HS-27A (cell line): Measurements from ENCODE around the gene KLHL17.

ENCODE experiments used
- DNase-seq: peaks from one replicate; pipeline ENCODE4 v3.0.0-alpha.2; 2012; ENCODE audit warnings: low read depth, missing footprints

KLHL17 gene

DNA sequence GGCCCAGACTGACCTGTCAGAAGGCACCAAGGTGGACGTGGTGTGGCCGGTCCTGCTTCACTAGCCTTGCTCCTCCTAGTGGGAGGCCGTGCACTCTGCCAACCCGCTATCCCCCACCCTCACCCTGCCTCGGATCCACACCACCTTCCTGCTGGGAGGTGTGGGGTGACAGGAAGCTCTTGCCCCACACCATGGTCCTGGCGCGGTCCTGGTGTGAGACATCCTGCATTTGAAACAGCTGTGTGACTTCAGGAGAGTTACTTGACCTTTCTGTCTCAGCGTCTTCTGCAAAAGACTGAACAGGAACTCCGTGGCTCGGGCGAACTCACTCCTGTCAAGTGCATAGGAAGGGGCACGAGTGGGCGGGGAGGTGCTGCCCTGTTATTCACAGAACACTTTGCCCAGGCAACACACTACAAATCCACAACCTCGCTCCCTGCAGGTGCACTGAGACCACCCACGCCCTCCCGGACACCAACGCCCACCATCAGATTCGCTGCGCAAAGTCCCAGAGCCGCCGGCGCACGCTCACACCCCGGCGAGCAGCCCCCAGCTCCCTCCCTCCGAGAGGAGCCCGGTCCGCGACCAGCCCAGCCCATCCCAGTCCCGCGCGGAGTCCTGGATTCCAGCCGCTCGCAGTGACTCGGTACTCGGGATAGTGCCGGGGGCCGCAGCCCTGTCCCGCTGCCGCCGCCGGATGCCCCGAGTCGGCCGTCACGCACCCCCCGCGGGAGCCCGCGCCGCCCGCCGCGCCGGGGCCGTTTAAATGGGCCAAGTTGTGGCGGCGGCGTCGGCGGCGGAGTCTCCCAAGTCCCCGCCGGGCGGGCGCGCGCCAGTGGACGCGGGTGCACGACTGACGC is 37.0 kb upstream of the KLHL17 start, which contains the start of gene SAMD11:
SAMD11 (plus strand) TSS at position 793 of the 860 bp plus-strand sequence. CDS start 509 bp downstream, outside the sequence.
- no peak for DNase-seq

DNA sequence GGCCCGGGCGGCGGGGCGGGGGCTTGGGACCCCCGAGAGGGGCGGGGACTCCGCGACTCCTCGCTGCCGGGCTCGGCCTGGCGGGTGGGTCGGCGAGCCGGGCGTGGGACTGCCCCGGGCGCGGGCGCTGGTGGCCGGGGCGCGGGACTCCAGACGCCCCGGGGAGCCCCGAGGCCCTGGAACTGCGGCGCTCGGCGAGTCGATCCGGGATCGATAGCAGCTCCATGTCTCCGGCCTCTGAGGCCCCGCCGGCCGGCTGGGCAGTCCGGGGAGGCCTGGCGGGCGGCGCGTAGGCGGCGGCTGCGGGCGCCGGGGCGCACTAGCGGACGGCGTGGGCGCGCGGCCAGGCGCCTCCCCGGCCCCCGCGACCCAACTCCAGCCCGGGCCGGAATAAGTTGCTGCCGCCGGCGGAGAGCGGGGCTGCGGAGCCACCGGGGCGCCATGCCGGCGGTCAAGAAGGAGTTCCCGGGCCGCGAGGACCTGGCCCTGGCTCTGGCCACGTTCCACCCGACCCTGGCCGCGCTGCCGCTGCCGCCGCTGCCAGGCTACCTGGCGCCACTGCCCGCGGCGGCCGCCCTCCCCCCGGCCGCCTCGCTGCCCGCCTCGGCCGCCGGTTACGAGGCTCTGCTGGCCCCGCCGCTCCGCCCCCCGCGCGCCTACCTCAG is 36.3 kb upstream of the KLHL17 start:
- DNase-seq = no peak

DNA sequence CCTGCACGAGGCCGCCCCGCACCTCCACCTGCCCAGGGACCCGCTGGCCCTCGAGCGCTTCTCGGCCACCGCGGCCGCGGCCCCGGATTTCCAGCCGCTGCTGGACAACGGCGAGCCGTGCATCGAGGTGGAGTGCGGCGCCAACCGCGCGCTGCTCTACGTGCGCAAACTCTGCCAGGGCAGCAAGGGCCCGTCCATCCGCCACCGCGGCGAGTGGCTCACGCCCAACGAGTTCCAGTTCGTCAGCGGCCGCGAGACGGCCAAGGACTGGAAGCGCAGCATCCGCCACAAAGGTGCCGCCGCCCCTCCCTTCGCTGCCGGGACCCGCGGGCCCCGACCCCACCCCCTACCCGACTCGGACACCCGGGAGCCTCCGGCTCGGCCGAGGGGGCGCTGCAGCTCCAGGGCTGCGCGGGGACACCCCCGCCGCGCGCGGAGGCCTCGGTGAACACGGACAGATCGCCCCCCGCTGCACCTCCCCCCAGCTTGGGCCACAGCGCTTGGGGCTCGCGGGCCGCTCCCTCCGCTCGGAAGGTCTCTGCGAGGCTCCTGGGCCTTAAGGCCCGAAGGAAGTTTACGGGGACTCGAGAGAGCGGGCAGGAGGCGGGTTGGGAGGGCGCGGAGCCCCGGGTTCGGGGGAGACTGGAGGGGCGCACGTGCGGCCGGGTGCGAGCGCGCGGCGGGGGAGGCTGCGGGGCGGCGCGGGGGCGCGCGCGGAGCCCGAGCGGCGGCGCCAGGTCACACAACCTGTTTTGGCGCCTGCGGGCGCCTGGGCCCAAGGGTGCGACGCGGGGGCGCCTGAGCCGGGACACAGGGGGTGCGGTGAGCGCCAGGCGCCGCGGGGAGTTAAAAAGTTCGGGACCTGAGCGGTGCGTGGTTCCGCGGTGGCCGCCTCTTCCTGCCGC is 35.5 kb upstream of the KLHL17 start:
- DNase-seq = no peak

DNA sequence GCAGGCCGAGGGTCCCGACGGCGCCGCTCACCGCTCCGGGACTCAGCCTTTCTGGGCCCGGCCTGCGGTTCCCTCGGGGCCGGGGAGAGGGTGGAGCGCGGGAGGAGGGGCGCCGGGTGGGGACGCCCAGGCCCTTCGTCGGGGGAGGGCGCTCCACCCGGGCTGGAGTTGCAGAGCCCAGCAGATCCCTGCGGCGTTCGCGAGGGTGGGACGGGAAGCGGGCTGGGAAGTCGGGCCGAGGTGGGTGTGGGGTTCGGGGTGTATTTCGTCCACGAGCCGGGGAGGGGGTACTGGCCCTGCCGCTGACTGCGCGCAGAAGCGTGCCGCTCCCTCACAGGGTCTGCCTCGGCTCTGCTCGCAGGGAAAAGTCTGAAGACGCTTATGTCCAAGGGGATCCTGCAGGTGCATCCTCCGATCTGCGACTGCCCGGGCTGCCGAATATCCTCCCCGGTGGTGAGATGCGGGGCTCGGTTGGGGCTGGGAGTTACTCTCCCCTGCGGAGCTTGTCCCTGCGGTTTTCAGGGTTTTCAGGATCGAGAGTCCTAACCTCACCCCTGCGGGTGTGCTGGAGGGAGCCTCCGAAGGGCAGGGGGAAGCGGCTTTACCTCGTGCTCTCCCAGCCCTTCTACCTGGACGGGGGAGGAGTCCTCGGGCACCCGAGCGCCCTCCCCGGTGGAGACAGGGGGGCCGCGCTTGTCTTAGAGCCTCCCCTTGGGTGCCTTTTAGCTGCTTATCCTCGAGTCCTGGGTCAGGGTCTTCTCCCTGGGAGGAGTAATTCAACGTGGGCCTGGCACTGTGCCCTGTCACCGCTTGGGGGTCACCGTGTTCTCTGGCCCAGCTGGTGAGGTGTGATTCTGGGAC is 34.6 kb upstream of the KLHL17 start:
- DNase-seq = no peak

DNA sequence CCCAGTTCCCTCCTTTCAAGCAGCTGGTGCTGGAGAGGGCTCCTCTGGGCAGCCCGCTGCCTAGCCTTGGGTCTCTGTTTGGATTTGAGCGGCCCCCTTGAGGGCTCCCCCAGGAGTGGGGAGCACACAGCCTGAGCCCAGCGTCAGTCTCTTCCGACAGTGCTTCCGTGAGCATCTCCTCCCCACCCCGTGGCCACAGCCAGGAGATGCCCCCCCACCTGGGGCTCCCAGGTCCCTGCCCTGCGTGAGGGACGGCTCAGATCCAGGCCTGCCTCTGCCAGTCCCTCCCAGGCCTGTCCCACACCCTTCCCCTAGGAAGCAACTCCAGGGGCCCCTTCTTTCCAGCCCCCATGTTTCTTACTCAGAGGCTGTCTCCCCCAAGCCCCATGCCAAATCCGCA is 33.1 kb upstream of the KLHL17 start:
- DNase-seq = no peak

DNA sequence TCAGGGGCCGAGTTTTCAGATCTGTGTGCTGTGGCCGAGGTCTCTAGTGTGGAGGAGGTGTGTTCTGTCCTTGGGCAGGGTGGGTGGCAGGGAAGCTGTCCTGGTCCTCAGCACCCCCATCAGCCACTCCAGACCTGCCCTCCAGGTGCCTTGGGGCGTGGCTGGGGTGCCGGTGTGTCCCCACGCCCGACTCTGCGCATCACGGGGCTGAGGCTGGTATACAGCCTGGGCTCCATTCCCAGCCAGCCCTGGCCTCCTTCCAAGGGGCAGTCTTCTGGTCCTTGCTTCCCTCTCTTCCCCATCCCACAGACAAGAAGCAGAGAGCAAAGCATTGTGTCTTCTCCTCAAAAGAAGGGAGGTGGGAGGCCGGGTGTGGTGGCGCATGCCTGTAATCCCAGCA is 32.6 kb upstream of the KLHL17 start:
- no peak for DNase-seq

DNA sequence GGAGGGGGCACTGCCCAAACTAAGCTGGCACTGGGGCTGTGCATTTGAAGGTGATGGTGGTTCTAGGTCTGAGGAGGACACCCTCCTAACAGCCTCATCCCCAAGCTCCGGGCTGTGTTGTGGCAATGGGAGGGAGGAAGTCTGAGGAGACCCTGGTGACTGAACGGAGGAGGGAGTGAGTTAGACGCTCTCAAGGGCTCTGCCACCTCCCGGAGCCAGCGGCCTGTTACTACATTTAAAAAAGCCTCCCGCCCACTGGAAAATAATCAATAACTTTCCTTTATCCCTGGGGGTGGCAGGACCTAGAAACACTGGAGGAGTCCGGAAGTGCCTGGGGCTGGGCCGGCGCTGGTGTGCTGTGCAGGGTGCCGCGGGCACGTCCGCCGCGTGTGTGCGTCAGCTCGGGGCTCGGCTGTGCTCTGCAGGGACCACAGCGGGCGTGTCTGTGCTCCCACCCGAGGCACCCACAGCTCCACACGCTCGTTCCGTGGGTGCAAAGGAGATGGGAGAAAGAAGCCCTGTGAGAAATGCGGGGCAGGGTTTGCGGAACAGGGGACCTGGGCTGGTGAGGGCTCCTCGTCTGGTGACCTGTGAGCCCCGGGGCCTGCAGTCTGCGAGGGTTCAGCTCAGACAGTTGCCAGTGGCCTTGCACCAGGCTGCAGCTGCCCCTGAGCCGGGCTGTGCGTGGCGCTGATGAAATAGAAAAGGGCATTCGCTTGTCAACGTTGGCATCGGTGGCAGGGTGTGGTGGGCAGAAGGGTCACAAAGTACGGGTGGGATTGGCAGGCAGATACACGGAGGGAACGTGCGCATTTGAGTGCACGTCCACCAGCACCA is 31.3 kb upstream of the KLHL17 start:
- DNase-seq = no peak

DNA sequence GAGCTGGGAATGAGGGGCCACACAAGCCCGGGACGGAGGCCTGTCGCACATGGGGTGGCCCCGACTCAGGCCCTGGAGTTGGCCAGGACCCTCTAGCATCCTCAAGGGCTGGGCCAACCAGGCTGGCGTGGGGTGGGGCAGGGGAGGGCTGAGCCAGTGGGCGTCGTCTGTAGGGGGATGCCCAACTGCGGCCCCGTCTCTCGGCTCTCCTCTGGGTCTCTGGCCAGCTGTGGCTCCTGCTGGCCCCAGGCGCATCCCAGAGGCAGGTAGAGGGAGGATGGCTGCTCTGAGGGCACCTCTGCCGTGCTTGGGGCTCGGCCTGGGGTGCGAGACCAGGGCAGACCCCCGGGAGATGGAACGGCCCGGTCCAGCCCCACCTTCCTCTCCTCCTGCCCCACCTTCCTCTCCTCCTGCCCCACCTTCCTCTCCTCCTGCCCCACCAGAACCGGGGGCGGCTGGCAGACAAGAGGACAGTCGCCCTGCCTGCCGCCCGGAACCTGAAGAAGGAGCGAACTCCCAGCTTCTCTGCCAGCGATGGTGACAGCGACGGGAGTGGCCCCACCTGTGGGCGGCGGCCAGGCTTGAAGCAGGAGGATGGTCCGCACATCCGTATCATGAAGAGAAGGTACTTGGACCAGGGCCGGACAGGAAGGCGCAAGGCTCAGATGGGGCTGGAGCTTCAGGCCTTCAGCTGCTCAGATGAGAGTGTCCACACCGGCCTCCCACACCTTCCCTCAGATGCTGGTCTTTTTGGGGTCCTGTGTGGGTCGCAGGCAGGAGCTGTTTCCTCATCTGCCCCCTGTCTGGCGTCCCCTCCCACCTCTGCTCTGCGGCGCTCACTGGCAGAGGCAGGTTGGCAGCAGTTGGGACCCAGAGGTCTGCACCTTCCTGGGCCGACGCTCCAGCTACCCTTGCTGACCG is 30.4 kb upstream of the KLHL17 start:
- DNase-seq = no peak

DNA sequence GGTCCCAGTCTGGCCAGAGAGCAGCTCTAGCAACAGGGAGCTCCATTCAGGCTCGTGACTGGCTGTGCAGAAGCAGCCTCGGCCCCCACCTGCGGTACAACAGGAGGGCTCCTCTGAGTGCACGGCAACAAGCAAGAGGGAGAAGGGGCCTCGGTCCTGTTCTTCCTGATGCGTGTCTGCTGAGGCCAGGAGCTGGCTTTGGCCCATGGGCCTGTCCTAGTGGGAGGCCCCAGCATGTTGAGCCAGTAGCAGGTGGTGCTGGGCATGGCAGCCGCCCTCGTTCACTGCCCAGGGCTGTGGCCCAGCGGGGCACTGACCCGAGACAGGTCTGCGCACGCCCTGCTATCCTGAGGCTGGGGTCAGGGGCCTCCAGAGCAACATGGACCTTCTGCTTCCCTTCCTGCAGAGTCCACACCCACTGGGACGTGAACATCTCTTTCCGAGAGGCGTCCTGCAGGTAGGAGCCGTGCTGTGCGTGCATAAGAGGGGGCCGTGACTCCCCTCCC is 29.7 kb upstream of the KLHL17 start:
- no peak for DNase-seq

DNA sequence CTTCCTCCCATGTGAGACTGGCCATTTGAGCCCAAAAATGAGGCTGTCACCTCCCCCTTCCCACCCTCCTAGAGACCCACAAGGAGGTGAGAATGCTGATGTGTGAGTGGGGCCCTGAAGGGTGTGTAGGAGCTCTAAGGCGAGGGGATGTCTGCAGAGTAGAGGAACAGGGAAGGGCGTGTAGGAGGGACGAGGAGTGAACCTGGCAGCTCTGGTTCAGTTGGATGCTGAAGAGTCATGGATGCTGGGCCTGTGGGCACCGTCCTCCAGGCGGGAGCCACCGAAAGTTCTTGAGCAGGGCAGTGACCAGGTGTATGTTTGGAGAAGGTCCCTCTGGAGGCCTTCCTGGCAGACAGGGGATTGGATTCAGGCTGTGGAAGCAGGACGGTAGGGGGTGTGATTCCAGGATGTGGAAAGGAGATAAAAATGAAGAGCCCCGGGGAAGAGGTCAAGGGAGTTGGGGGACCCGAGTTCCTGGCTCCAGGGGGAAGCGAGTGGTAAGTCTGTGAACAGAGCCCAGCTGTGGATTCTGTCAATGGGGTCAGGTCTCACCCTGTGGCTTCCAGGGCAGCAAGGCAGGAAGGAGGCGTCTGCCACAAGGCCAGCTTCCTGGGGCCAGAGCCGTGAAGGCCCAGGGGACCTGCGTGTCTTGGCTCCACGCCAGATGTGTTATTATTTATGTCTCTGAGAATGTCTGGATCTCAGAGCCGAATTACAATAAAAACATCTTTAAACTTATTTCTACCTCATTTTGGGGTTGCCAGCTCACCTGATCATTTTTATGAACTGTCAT is 28.8 kb upstream of the KLHL17 start:
- DNase-seq = no peak

DNA sequence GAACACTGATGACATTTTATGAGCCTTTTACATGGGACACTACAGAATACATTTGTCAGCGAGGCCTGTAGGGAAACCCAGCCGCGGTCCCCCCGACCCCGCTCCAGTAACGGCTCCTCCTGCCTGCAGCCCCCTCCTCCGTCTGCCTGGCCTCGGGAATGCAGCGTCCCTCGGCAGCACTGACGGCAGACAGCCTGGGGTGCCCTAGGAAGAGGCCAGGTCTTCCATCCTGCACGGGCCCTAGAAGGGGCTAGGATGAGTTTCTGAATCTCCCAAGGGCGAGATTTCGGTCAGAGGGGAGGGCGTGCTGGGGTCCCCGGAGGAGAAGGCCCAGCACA is 28.2 kb upstream of the KLHL17 start:
- DNase-seq = no peak

DNA sequence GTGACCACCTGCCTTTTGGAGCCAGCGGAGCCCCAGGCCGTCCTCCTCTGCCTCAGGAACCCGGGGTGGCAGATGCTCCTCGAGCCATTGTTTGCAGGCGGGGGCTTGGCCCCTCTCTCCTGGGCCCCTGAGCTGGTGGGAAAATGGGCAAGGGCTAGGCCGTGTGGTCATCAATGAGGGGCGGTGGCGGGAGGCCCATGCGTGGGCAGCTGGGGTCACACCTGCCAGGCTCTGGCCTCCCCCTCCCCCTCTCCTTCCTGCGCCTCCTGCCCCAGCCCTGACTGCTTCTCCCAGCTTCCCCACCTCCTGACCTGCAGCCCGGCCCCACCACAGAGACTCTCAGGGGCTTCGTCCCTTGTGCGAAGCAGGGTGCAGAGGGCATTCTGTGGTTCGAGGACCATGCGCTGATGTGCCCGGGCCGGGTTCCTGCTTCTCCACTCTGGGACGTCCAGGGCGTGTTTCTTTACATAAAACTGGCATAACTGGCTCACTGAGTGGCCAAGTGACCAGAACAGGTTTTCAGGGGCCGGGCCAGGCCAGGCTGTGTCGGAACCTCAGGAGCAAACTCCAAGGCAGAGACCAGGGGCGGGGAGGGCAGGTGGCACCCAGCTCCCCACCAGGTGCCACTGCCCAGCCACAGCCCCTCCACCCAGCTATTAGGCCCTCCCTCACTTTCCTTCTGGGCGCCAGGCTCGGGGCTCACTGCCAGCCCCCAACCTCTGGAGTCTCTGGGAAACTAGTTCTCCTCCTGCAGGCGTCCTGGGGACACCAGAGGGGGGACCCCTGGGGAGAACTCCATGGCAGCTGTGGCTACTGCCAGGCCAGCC is 27.4 kb upstream of the KLHL17 start:
- no peak for DNase-seq

DNA sequence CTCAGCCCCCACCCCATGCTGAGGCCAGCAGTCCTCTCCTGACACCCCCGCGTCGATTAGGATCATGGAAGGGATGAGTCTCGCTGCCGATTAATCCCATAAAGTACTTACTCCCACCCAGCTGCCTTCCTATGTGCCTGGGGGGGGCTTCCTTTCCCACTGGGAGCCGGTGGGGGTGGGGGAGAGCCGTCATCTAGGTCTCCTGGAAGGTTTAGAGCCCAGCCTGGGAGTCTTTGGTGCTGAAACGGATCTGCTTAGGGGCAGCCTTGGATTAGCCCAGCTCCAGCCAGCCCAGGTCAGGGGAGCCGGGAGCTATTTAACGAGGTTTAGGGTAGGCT is 26.8 kb upstream of the KLHL17 start:
- DNase-seq = no peak

DNA sequence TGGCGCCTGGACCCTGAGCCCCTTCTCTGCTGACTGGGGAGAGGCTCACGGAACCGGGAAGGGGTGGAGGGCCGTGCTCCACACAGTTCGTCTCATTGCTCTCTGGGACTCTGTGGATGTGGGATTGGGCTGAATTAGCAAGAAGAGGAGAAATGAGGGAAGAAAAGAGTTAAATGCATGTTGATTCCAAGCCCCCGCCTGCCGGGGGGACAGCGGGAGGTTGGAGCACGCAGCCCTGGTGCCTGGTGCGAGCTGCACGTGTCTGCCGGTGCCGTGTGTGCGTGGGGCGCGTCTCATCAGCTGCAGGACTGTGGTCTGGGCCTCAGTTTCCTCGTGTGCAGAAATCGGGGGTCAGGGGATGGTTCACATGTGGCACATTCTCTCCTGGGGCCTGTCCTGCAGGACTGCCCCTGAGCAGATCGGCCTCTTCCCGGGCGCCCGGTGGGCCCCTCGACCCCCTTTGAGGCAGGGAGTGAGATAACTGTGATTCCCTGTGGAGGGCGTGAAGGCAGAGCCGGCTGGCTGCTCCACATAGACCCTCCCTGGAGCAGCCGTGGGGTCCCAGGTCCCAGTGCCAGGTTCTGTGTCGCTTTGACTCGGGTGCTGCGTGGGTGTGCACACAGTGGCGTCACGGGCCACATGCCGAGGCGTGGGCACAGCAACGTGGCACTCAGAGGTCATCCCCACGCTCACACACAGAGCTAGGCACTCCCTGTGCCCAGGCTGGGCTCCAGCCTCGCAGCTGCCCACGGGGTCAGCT is 25.2 kb upstream of the KLHL17 start:
- DNase-seq = no peak

DNA sequence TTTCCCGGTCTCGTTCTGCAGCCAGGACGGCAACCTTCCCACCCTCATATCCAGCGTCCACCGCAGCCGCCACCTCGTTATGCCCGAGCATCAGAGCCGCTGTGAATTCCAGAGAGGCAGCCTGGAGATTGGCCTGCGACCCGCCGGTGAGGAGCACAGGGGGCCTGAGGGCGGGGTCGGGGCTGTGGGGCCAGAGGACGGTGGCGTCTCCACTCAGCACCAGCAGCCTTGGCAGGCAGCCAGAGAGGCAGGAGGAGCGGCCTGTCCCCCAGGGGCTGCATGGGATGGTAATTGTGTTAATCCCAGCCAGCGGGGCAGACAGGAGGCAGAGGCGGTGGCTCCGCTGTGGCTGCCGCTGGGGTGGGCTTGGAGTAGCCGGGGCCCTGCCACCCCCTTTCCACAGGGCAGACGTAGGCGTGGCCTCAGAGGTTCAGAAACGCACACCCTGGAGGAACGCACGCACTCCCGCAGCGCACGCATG is 24.6 kb upstream of the KLHL17 start:
- DNase-seq = no peak

DNA sequence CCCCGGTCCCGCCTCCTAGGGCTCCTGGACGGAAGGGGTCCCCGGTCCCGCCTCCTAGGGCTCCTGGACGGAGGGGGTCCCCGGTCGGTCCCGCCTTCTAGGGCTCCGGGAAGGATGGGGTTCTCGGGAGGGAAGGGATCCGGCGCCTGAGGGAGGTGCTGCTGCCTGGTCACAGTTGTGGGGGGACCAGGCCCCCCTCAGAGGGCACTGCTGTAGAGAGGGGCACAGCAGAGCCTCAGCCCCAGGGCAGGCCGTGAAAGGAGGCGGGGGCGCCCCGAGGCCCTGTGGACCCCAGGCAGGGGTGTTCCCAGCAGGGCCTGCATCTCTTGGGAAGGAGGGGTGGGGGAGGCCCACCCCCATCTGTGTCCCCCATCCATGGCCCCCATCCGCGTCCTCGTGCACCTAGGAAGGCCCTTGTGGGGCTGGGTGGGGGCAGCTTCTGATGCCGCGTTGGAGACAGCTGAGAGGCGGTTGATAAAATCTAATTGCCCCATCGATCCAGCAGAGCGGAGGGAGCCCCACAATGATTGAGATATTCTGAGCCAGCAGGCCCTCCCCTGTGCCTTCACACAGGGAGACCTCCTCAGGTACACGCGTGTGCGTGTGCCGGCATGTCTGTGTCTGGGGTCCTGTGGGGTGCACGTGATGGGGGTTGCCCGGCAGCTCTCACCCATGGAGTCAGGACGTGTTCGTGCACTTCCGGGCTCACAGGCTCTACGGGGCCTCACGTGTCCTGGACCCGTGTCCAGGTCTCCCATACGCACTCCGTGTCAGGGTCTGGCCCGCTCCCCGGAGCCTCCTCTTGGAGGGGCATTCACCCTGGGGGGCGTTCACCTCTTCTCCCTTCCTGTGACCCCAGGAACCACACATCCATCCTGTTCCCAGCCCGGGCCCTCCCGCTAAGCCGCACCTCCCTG is 23.8 kb upstream of the KLHL17 start:
- DNase-seq = no peak
